Adrenal gland (tissue), 5 donors: ENCODE results near the gene TMEM184A.

Experiments used
- CTCF ChIP-seq, 6 experiments: fragments of 450-650 bp in 4 of 6; fragments of 200-600 bp in 2 of 6; sonication (generic) in 1 of 6; IDR thresholded peaks; 1 replicate in 5 of 6; 2 replicates in 1 of 6; pipeline versions ENCODE4 v1.5.1 to v1.8.0; 2016 to 2021; ENCODE audit warnings: antibody characterized with exemption in 6 of 6, mild to moderate bottlenecking in 2 of 6, moderate library complexity in 1 of 6
- POLR2A ChIP-seq, 2 donors: fragments of 450-650 bp; IDR thresholded peaks; one replicate each; pipeline ENCODE4 v1.6.1; 2017; ENCODE audit warnings: antibody characterized with exemption in 2 of 2, mild to moderate bottlenecking in 2 of 2, moderate library complexity in 1 of 2
- donor health status: DM: no; HTN: no; CAD: no.

- no peak for TF ChIP-seq CTCF (IDR thresholded peaks at IDR 0.05)
- no peak for TF ChIP-seq POLR2A (IDR thresholded peaks at IDR 0.05)
These were observed 46.0 kb upstream of the TMEM184A start for GRCh38 chr7:1601956-1602355.
